ENCODE data around the gene HOMER2.
"Not testable (repeated sequence)": the region's sequence is repeated elsewhere in the genome, so short reads cannot be mapped to it uniquely, and the experiment has no call there.

The HOMER2 gene

DNA sequence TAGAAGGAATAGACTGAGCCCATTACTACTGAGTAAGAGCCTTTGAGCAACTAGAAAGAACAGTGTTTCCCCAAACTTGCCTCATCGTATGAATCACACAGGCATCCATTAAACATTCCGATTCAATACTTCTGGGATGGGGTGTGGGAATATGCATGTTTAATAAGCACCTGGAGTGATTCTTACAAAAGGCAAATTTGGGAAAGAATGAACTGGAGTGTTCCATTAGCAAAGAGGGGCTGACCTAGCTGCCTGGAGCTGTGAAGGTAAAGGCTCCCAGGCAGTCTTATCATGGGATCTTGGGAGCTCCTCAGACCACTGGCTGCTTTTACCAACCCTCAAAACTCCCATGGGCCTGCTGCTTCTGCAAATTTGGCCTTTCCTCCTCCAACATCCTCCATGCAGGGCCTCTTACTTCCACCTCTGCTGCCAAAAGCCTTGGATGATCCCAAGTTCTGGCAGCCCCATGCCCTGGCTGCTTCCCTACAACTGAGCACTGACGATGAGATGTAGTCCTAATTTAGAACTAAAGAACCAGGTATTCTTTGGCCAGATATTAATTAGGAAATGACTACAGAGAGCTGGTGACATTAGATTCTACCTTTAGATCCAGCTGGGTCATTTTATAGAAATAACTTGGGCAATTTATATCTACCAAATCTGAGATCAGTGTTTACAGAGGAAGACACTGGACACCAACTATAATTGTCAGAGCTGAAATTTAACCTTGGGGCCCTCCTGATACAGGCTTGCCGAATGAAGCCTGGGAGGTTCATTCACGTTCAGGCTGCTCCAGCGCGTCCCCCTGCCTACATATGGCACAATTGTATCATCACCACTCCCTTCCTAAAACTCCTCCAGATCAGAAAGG lies 11.2 kb upstream of the HOMER2 start:
- DNase-seq = peak; percentile 34

DNA sequence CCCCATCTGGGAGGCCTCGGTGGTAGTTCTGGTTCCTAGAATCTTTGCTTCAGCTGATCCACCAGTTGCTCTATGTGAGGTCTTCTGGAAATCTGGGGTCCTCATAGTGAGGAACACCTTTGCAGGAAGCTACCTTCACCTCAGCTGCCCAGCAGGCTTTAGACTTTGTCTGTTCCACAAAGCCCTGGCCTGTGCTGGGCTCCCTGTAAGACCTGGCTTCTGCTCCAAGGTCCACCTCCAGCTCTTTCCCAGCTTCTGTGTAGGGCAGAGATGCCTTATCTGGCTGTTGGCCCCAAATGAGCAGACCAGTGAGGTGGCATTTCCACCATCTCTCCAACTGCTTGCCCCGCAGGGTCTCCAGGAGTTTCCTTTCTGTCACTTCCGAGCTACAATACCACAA lies 8.2 kb upstream of the HOMER2 start:
- no peak for DNase-seq

DNA sequence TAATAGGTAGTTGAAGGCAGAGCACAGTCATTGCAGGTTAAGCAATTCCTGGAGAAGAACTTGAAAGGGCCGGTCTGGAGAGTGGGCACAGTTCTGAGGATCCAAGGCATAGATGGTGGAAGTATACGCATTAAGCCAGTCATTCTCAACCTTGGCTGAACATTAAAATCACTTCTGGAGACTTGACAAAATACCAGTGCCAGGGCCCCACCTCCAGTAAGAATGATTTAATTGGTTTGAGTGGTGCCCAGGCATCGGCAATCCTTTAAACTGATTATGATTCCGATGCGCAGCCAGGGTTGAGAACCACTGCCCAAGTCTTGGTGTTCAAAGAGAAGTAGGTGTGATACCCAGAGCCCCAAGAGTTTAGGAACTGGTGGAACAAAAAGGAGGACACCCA lies 6.9 kb upstream of the HOMER2 start:
- no peak for DNase-seq

DNA sequence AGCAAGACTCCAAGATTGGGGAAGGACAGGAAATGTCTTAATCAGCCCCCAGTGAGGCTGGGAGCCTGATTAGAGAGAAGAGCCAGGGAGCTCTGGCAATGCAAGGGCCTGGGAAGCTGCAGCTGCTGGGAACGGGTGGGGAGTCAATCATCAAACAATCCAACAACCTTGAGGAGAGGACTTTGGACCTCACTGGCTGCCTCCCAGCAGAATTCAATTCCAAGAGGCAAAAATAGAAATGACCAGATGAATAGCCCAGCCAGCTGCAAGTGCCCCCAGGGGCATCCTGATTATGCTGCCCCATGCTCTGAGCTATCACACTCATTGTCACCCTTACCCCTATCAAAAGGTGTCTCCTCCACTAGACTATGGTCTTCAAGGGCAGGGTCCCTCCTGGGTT lies 6.1 kb upstream of the HOMER2 start:
- no peak for DNase-seq

DNA sequence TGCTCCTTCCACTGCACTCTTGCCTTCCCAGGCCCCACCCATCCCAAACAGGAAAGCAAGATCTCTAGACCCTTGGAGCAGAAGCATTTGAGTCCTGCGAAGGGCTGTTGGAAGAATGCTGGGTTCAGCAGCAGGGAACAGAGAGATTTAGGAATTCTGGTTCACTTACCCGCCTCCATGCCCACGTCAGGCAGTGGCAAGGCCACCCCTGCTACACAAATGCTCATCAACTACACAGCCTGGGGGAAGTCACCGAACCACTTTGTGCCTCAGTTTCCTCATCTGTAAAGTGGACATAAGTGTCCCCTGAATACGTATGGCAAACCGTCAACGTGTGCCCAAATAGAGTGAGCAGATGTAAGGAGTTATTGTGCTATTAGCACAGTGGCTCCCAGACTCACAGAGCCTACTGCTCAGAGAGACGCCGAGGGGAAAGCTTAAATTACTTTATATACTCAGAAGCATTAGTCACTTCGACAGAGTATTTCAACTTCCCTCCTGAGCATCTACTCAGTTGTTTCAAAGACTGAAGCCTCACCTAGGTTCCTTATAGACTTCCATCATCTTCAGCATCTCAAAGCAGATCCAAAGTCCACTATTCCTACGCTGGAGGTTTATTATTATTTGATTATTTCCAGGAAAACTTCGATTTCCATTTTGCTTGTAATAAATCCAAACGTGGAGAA lies 905 bp downstream of the HOMER2 start:
- no peak for DNase-seq

DNA sequence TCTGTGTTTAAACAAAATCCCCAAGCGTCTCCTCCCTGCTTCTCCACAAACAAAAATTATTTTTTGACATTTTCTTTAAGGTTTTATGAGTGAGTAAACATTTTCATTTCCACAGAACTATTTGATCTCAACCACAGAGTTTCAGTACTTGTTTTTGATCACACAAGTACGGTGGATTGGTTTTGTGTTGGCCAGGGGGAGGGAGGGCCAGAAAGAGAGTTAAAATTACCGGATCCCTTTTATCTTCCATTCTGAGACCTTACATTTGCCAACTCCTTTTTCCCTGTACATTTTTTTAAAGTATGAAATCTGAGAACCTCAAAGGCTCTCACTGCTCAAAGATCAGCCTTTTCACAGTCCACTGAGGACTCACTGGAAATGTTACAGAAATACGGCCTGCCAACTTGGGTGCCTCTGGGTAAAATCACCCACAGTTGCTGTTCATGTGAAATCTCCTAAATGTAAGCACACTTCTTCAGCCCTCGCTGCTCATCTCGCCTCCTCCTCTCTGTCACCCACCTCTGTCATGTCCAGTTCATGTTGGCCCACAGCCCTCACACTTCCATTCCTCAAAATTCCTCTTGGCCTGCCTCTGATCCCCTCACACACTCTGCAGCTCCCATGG lies 1.7 kb downstream of the HOMER2 start:
- DNase-seq = no peak

DNA sequence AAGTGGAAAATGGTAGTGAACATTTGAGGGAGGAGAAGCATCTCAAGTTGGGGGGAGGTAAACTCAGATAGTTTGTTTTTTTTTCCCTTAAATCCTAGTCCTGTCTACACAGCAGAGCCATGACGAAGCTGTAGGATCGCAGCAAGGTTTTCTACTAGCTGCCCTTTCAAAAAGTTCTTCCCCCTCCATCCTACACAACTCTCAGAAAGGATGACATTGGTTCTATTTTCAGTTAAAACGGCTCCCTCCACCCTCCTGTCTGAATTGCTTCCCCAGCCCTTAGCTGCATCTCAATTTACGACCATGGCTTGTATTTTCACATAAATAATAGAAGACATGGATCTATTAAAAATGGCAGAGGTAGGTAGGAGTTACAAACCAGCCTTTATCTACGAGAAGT lies 2.2 kb downstream of the HOMER2 start:
- no peak for DNase-seq

DNA sequence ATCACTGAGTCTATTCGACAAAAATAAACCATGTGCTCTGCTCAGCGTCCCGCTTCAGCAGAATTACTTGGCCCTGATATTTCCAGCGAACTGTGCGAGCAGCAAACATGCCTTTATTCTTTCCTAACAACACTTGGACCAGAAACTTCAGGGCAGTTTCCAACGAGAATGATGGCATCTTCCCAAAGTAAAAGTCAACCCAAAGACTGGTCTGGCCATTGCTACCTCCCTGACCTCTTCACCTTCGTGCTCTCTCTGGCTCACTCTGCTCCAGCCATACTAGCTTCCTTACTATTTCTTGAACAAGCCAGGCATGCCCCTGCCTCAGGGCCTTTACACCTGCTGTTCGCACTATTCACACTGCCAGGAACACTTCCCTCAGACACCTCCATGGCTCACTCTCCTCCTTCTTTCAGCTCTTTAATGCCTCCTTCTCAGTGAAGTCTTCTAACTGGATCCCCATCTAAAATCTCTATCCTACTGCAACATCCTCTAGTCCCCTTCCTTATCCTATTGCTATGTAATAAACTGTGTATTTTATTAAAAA lies 6.3 kb downstream of the HOMER2 start:
- DNase-seq = no peak

DNA sequence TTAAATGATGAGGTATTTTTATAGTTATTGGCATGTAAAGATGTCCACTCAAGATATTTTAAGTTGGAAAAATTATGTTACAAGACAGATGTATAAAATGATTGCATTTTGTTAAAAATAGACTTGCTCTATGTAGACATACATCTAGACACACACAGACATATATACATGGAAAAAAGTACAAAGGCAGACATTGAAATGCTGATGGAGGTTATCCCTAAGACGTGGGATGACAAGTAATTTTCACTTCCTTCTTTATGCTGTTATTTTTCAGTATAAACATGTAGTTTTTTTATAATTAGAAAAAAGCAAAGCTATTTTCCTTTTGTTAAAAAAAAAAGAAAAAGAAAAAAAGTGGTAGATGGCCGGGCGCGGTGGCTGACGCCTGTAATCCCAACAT lies 7.2 kb downstream of the HOMER2 start:
- no peak for DNase-seq

DNA sequence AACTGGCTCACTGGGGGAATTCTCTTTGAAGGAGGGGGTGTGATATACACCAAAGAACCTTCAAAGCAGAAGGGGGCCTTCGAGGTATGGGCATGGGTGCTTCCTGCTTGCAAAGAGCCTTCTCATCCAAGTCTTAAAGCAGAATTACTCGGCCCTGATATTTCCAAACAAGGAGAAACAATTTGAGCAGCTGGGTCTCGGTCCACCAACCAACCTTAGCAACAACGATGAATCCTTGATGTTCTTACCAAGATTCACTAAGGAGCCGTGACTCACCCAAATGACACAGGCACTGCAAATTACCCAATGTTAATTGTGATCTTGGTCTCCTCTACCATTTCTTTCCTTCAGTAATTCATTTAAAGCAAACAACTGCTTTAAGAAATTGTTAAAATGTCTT lies 7.7 kb downstream of the HOMER2 start:
- DNase-seq = no peak

DNA sequence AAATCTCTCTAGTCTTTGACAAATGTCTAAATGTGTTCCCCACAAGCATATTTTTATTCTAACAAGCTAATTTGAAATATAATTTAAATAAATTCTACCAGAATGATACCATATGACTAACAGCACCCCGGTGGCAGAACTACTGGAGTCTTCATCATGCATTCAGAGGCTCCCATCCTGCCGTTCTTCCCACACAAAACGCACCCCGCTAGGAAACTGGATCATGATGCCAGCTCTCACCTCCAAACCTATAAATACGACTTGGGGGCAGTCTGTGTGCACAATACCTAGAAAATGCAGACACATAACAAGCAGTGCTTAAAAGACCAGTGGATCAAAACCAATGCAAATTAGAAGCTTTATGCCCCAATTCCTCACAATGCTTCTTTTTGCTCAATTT lies 8.5 kb downstream of the HOMER2 start:
- no peak for DNase-seq

DNA sequence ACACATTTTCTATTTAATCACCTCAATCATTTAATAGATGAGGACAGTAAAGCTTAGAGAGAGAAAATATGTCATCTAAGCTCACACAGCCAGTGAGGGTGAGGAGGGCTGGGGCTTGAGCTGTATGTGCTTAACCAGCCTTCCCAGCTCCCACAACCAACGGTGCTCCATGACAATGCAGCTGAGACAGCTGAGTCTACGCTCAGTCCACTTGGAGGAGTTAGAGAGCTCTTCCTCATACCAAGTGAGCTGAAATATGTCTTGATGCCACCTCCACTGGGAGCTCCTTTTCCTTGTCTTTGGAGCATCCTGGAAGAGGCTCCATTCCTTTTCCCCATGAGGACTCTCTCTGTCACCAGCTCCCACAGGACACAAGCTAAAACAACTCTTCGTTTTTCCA lies 9.3 kb downstream of the HOMER2 start:
- DNase-seq = no peak

DNA sequence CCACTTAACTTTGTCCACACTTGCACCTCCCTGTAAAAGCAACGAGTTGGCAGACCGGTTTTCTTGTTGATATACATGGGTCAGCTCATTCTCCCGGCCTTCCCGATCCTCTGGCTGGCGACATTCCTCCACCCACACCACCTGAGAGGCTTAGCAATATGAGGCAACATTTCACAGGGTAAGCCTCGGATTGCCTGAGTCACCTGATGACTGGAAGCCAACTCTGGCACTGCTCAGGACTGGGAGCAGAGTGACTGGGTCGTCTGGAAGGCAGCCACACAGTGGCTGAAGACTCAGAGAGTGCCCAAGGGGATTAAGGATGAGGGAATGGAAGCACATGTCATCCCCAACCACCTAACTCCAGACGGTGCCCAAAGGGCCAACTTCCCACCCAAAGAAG lies 9.8 kb downstream of the HOMER2 start:
- no peak for DNase-seq

DNA sequence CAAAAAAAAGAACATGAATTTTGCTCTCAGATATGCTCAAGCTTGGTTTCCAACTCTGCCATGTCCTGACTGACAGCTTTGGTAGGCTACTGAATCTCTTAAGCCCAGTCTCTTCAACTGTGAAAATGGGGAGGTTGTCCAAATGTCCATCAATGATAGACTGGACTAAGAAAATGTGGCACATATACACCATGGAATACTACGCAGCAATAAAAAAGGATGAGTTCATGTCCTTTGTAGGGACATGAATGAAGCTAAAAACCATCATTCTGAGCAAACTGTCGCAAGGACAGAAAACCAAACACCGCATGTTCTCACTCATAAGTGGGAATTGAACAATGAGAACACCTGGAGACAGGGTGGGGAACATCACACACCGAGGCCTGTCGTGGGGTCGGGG lies 12.8 kb downstream of the HOMER2 start:
- DNase-seq = not testable (repeated sequence)

DNA sequence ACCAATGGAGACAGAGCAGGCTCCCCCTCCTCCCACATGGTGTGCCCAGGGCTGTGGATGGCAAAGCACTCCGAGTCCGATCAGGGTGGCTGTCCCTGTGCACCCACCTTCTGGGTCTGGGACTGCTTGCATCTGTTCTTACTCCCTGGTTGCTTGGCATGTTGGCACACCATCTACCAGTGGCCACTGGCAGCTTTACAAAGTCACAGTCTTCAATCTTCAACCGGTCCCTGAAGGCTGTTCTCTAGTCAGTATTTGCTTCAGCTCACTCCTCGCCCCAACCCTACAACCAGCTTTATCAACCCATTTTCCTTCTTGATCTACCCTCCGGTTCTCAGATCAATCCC lies 14.8 kb downstream of the HOMER2 start:
- no peak for DNase-seq

DNA sequence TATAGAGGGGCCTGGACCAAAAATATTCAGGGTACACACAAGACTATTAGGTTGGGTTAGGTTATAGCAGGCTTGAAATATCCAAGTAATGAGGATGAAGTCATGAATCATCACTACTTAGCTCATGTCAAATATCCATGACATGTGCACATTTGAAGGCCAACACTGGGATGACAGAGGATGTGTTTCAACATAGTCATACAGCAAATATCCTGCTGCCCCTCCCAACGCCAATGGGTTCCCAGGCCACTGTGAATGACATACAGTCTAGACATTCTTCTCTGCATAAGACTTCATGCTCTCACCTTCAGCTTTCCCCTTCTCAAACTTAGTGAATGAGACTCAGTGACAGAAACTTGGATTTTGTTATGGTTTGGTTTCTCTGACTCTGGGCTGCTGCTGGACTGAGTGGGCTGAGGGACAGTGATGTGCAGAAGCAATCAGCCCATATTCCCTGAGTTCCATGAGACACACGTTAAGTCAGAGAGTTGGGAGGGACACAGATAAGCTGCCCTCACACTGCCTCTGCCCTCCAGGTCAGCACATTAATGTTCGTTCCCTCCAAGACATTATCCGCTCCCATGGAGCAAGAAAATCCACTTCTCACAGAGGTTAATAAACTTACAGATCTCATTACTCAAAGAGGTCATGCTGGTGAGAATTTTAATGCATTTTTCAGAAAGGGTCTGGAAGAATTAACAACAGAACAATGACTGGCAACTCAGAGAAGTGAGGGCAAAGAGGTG lies 15.4 kb downstream of the HOMER2 start:
- no peak for DNase-seq

DNA sequence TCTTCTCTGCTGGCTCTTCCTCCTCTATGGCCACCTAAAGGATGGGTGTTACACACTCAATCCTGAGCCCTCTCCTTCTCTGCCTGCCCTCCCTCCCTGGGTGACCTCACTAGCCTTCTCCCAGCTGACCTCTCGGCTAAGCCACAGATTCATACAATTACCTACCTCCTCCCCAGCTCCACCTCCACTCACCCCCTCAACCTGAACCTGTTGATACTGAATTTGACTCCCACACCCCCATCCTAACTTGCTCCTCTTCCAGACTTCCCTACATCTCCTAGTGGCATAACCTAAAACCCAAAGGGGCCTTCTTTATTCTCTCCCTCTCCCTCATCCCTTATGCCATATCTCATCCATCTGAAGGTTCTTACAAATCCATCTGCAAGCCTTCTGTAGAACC lies 17.1 kb downstream of the HOMER2 start:
- DNase-seq = no peak

DNA sequence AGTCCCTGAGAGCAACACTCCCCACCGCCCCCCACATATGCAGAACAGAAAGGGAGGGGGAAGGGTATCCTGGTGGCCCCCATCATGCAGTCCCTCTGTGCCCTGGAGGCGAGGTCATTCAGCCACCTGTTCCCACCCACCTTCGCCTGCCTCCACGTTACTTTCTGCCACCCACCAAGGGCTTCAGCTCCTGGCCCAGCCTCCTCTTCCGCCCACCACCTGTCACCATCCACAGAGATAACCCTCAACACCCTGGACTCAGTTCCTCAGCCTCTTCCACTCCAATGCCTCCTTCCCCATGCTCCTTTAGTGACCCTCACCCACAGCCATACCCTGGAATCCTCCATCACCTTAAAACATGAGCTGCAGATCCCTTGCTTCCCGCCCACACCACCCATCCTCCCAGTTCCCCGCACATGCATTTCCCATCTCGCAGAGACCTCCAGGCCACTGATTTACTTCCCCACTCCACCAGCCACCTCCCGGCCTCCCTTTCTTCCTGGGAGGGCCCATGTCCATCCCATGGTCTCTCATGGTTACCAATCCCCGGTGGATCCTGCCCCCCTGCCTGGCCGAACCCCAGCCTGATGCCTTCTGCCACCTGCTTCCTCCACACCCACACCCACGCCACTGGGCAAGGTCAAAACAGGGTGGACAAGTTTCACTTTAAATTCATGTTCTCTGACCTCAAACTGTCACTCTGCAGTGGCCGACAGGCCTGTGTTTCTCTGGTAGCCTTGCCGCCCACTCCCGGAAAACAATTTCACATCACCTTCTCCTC lies 18.2 kb downstream of the HOMER2 start:
- no peak for DNase-seq

DNA sequence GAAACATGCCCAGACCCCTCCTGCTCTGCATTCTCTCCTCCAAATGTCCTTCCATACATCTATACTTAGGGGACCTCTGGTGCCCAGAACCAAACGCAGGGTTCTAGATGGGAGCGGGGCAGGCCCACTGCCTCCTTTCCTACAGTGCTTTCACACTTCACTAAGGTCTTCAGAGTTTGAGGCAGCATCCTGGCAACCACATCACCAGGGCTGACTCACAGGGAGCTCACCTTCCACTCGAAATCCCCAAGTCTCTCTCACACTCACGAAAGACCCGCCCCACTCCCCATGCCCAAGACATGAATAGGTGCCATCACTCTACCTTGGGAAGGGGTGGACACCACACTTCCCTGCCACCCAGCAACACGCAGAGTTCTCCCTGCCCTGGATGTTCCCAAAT lies 18.9 kb downstream of the HOMER2 start:
- no peak for DNase-seq

DNA sequence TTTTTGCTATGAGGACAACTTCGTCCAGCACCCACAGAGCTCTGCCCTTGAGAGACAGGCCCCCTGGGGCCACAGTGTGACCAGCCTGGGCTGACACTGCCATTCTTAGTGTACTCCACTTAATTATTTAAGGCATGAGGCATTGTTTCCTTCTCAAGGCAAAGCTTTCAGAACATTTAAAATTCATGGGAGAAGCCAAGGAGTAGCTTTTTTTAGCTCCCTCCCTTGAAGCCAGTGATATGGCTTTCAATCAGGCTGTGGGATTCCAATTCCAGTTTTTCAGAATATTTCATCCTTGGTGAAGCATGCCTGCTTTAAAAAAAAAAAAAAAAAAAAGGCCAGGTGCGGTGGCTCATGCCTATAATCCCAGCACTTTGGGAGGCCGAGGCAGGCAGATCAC lies 21.3 kb downstream of the HOMER2 start:
- DNase-seq = no peak

DNA sequence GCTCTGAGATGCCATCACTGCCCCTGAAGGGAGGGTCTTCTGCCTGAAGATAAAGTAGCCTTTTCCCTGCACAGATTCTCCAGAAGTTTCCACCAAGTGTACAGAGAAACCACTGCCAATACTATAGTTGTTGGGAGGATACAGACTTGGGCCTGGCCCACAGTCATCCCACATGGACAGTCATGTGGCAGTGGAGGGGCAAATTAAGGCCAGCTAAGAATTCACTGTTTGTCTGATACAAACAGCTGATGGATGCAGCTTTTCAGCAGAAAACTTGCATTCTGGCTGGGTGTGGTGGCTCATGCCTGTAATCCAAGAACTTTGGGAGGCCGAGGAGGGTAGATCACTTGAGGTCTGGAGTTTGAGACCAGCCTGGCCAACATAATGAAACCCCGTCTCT lies 22.1 kb downstream of the HOMER2 start:
- no peak for DNase-seq

DNA sequence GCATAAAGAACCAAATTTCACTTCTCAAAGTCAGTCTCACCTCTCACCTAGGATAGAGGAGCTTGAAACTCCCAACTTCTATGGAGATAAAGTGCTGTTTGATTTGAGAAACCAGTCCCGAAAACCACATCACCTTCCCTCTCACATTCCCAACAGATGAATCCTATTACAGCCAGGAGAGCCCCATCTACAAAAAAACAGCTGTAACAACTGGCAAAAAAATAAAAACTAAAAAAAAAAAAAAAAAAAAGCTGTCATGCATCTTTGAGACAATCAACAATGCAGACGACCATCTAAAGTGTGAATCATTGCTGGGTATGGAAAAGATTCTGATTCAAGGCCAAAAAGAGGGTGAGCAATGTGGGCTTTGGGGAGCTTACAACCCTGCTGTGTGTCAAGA lies 23.8 kb downstream of the HOMER2 start:
- DNase-seq = no peak
